ENCODE data around the gene GK.
"Not testable (repeated sequence)": the region's sequence is repeated elsewhere in the genome, so short reads cannot be mapped to it uniquely, and the experiment has no call there.

The GK gene

GRCh38 chrX:30654386-30654785, 1.2 kb downstream of the GK start:
- H3K27ac ChIP-seq (ENCODE audit: low read length); H3K9me3 ChIP-seq (ENCODE audit: control insufficient read depth, insufficient read depth, low read length); H3K36me3 ChIP-seq (ENCODE audit: control insufficient read depth, insufficient read depth, low read length); H3K27me3 ChIP-seq (ENCODE audit: control insufficient read depth, insufficient read depth, low read length); H3K4me1 ChIP-seq (ENCODE audit: control insufficient read depth, insufficient read depth, low read length); H3K4me3 ChIP-seq (ENCODE audit: low read length); DNase-seq (ENCODE audit: low read depth, low spot score): not testable (repeated sequence)
- no CpG with 5 or more reads among the region's 13 CpGs for WGBS (ENCODE audit: insufficient coverage, insufficient read length)

GRCh38 chrX:30654989-30655607, 1.9 kb downstream of the GK start:
- Histone ChIP-seq H3K4me1 (ENCODE audit: control insufficient read depth, insufficient read depth, low read length) (no peaks in the 10 kb centered on the region), H3K27ac (ENCODE audit: low read length) (no peak overlapping the region), H3K9me3 (ENCODE audit: control insufficient read depth, insufficient read depth, low read length) (no peaks in the 10 kb centered on the region), H3K4me3 (ENCODE audit: low read length) (no peak overlapping the region), H3K27me3 (ENCODE audit: control insufficient read depth, insufficient read depth, low read length) (no peaks in the 10 kb centered on the region), H3K36me3 (ENCODE audit: control insufficient read depth, insufficient read depth, low read length) (no peaks in the 10 kb centered on the region)
- no CpG with 5 or more reads among the region's 2 CpGs for WGBS (ENCODE audit: insufficient coverage, insufficient read length)
- DNase-seq (ENCODE audit: low read depth, low spot score): no peak

GRCh38 chrX:30655991-30656390, 2.8 kb downstream of the GK start:
- H3K36me3 ChIP-seq (ENCODE audit: control insufficient read depth, insufficient read depth, low read length): no peaks in the 10 kb centered on the region
- H3K27ac ChIP-seq (ENCODE audit: low read length): no peak overlapping the region
- H3K4me3 ChIP-seq (ENCODE audit: low read length): no peak overlapping the region
- no peaks in the 10 kb centered on the region for H3K4me1 ChIP-seq (ENCODE audit: control insufficient read depth, insufficient read depth, low read length)
- H3K9me3 ChIP-seq (ENCODE audit: control insufficient read depth, insufficient read depth, low read length): no peaks in the 10 kb centered on the region
- no peak for DNase-seq (ENCODE audit: low read depth, low spot score)
- WGBS (ENCODE audit: insufficient coverage, insufficient read length): no CpG with 5 or more reads among the region's 3 CpGs
- H3K27me3 ChIP-seq (ENCODE audit: control insufficient read depth, insufficient read depth, low read length): no peaks in the 10 kb centered on the region

- Histone ChIP-seq H3K4me1 (ENCODE audit: control insufficient read depth, insufficient read depth, low read length) (no peaks in the 10 kb centered on the region), H3K27me3 (ENCODE audit: control insufficient read depth, insufficient read depth, low read length) (no peaks in the 10 kb centered on the region), H3K4me3 (ENCODE audit: low read length) (no peak overlapping the region), H3K9me3 (ENCODE audit: control insufficient read depth, insufficient read depth, low read length) (no peaks in the 10 kb centered on the region), H3K36me3 (ENCODE audit: control insufficient read depth, insufficient read depth, low read length) (no peaks in the 10 kb centered on the region), H3K27ac (ENCODE audit: low read length) (no peak overlapping the region)
- no peak for DNase-seq (ENCODE audit: low read depth, low spot score)
- WGBS (ENCODE audit: insufficient coverage, insufficient read length): no CpG with 5 or more reads among the region's 5 CpGs
Observed at GRCh38 chrX:30657196-30658161, 4.3 kb downstream of the GK start.

GRCh38 chrX:30659421-30659820, 6.2 kb downstream of the GK start:
- H3K36me3 ChIP-seq (ENCODE audit: control insufficient read depth, insufficient read depth, low read length): no peaks in the 10 kb centered on the region
- WGBS (ENCODE audit: insufficient coverage, insufficient read length): no CpG with 5 or more reads among the region's 2 CpGs
- H3K4me1 ChIP-seq (ENCODE audit: control insufficient read depth, insufficient read depth, low read length): no peaks in the 10 kb centered on the region
- no peak overlapping the region for H3K4me3 ChIP-seq (ENCODE audit: low read length)
- no peak for DNase-seq (ENCODE audit: low read depth, low spot score)
- H3K27ac ChIP-seq (ENCODE audit: low read length): no peak overlapping the region
- no peaks in the 10 kb centered on the region for H3K9me3 ChIP-seq (ENCODE audit: control insufficient read depth, insufficient read depth, low read length)
- no peaks in the 10 kb centered on the region for H3K27me3 ChIP-seq (ENCODE audit: control insufficient read depth, insufficient read depth, low read length)

GRCh38 chrX:30661228-30661627, 8.0 kb downstream of the GK start:
- Histone ChIP-seq H3K27ac (ENCODE audit: low read length) (no peak overlapping the region), H3K27me3 (ENCODE audit: control insufficient read depth, insufficient read depth, low read length) (no peaks in the 10 kb centered on the region), H3K36me3 (ENCODE audit: control insufficient read depth, insufficient read depth, low read length) (no peaks in the 10 kb centered on the region), H3K4me3 (ENCODE audit: low read length) (no peak overlapping the region), H3K4me1 (ENCODE audit: control insufficient read depth, insufficient read depth, low read length) (no peaks in the 10 kb centered on the region), H3K9me3 (ENCODE audit: control insufficient read depth, insufficient read depth, low read length) (no peaks in the 10 kb centered on the region)
- WGBS (ENCODE audit: insufficient coverage, insufficient read length): no CpG with 5 or more reads among the region's 6 CpGs
- DNase-seq (ENCODE audit: low read depth, low spot score): no peak

GRCh38 chrX:30663322-30663721, 10.1 kb downstream of the GK start:
- WGBS (ENCODE audit: insufficient coverage, insufficient read length): no CpG with 5 or more reads among the region's 2 CpGs
- no peak overlapping the region for H3K4me3 ChIP-seq (ENCODE audit: low read length)

GRCh38 chrX:30665471-30665870, 12.2 kb downstream of the GK start:
- Histone ChIP-seq H3K4me3 (ENCODE audit: low read length) (no peak overlapping the region), H3K4me1 (ENCODE audit: control insufficient read depth, insufficient read depth, low read length) (no peaks in the 10 kb centered on the region), H3K27ac (ENCODE audit: low read length) (no peak overlapping the region), H3K9me3 (ENCODE audit: control insufficient read depth, insufficient read depth, low read length) (no peaks in the 10 kb centered on the region), H3K36me3 (ENCODE audit: control insufficient read depth, insufficient read depth, low read length) (no peaks in the 10 kb centered on the region), H3K27me3 (ENCODE audit: control insufficient read depth, insufficient read depth, low read length) (no peaks in the 10 kb centered on the region)
- no peak for DNase-seq (ENCODE audit: low read depth, low spot score)

More at GRCh38 chrX:30663322-30663721, 10.1 kb downstream of the GK start:
- DNase-seq (ENCODE audit: low read depth, low spot score): no peak
- Histone ChIP-seq H3K27ac (ENCODE audit: low read length) (no peak overlapping the region), H3K4me1 (ENCODE audit: control insufficient read depth, insufficient read depth, low read length) (no peaks in the 10 kb centered on the region), H3K9me3 (ENCODE audit: control insufficient read depth, insufficient read depth, low read length) (no peaks in the 10 kb centered on the region), H3K27me3 (ENCODE audit: control insufficient read depth, insufficient read depth, low read length) (no peaks in the 10 kb centered on the region), H3K36me3 (ENCODE audit: control insufficient read depth, insufficient read depth, low read length) (no peaks in the 10 kb centered on the region)

- no CpG with 5 or more reads among the region's 2 CpGs for WGBS (ENCODE audit: insufficient coverage, insufficient read length)
- Histone ChIP-seq H3K4me3 (ENCODE audit: low read length) (no peak overlapping the region), H3K4me1 (ENCODE audit: control insufficient read depth, insufficient read depth, low read length) (no peaks in the 10 kb centered on the region), H3K27me3 (ENCODE audit: control insufficient read depth, insufficient read depth, low read length) (no peaks in the 10 kb centered on the region), H3K36me3 (ENCODE audit: control insufficient read depth, insufficient read depth, low read length) (no peaks in the 10 kb centered on the region), H3K27ac (ENCODE audit: low read length) (no peak overlapping the region), H3K9me3 (ENCODE audit: control insufficient read depth, insufficient read depth, low read length) (no peaks in the 10 kb centered on the region)
- no peak for DNase-seq (ENCODE audit: low read depth, low spot score)
Observed at GRCh38 chrX:30666094-30666493, 12.9 kb downstream of the GK start.

- no peak for DNase-seq (ENCODE audit: low read depth, low spot score)
- Histone ChIP-seq H3K27me3 (ENCODE audit: control insufficient read depth, insufficient read depth, low read length) (no peaks in the 10 kb centered on the region), H3K4me3 (ENCODE audit: low read length) (no peak overlapping the region), H3K36me3 (ENCODE audit: control insufficient read depth, insufficient read depth, low read length) (no peaks in the 10 kb centered on the region), H3K9me3 (ENCODE audit: control insufficient read depth, insufficient read depth, low read length) (no peaks in the 10 kb centered on the region), H3K4me1 (ENCODE audit: control insufficient read depth, insufficient read depth, low read length) (no peaks in the 10 kb centered on the region), H3K27ac (ENCODE audit: low read length) (no peak overlapping the region)
- WGBS (ENCODE audit: insufficient coverage, insufficient read length): no CpG with 5 or more reads among the region's 4 CpGs
Observed at GRCh38 chrX:30668581-30668980, 15.4 kb downstream of the GK start.
